Measurements from ENCODE around the gene RBP4.

The RBP4 gene

GRCh38 chr10:93620925-93621324, 19.9 kb upstream of the RBP4 start:
- no peak for TF ChIP-seq CTCF (conservative IDR thresholded peaks at IDR 0.05; ENCODE audit: low read length)
- no peak for DNase-seq (ENCODE audit: low read depth)
- no peak overlapping the region for H3K4me3 ChIP-seq (ENCODE audit: low read length)

GRCh38 chr10:93615576-93616235, 14.7 kb upstream of the RBP4 start:
- no peak for TF ChIP-seq CTCF (conservative IDR thresholded peaks at IDR 0.05; ENCODE audit: low read length)
- H3K4me3 ChIP-seq (ENCODE audit: low read length), result no peak overlapping the region
- DNase-seq (ENCODE audit: low read depth), result no peak

GRCh38 chr10:93614101-93614825, 13.2 kb upstream of the RBP4 start:
- H3K4me3 ChIP-seq (ENCODE audit: low read length), result no peak overlapping the region
- TF ChIP-seq CTCF (conservative IDR thresholded peaks at IDR 0.05; ENCODE audit: low read length), result no peak
- DNase-seq (ENCODE audit: low read depth), result no peak

GRCh38 chr10:93613126-93613525, 12.1 kb upstream of the RBP4 start:
- TF ChIP-seq CTCF (conservative IDR thresholded peaks at IDR 0.05; ENCODE audit: low read length), result no peak
- no peak for DNase-seq (ENCODE audit: low read depth)

GRCh38 chr10:93612311-93612710, 11.3 kb upstream of the RBP4 start, which contains the start of gene PDE6C:
Gene PDE6C, plus strand, starts transcription at chr10:93612537. Its CDS starts 189 bp downstream, at chr10:93612726.
- DNase-seq (ENCODE audit: low read depth), result no peak
- TF ChIP-seq CTCF (conservative IDR thresholded peaks at IDR 0.05; ENCODE audit: low read length), result no peak
- H3K4me3 ChIP-seq (ENCODE audit: low read length), result no peak within 1 kb of the TSS

More at GRCh38 chr10:93613126-93613525, 12.1 kb upstream of the RBP4 start:
- H3K4me3 ChIP-seq (ENCODE audit: low read length), result no peak overlapping the region

- TF ChIP-seq CTCF (conservative IDR thresholded peaks at IDR 0.05; ENCODE audit: low read length), result no peak
- no peak overlapping the region for H3K4me3 ChIP-seq (ENCODE audit: low read length)
- no peak for DNase-seq (ENCODE audit: low read depth)
Observed at GRCh38 chr10:93608421-93608820, 7.4 kb upstream of the RBP4 start.

GRCh38 chr10:93604146-93604545, 3.1 kb upstream of the RBP4 start:
- DNase-seq (ENCODE audit: low read depth), result no peak

More at GRCh38 chr10:93604146-93604545, 3.1 kb upstream of the RBP4 start:
- no peak overlapping the region for H3K4me3 ChIP-seq (ENCODE audit: low read length)
- TF ChIP-seq CTCF (conservative IDR thresholded peaks at IDR 0.05; ENCODE audit: low read length), result no peak

All from AG10803 (cell line).